COR-L47 (cell line): ENCODE results near the gene THADA.

Experiments used
- DNase-seq: peaks from one replicate; lab custom pipeline; 2025; lab: John Stamatoyannopoulos, UW

The THADA gene

DNA sequence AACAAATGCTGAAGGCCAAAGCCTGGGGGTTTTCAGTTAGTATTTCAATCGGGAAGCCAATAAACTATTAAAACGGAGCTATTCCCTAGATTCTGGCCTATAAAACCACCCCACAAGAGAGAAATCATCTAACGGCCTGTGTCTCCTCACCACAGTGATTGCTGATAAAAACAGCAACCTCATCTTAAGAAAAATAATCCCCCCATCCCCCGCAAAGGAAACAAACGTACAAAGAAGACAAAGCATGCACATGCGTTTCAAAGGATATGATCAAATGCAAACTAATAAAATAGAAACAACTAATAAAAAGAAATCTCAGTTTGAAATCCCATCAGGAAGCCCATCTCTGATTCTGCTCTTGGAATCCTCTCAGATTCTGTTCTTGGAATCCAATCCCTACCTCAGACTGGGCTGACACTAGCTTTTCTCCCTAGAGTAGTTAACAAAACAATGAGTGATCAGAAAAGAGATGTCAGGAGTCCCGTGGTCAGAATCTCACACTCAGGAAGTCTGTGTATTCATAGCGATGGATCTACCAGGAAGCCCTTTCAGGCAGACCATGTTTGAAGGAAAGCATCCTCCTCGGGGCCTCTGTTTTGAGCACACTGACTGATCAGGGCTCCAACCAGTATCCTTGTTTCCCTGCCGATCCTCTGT is 150.7 kb downstream of the THADA start:
- no peak for DNase-seq

DNA sequence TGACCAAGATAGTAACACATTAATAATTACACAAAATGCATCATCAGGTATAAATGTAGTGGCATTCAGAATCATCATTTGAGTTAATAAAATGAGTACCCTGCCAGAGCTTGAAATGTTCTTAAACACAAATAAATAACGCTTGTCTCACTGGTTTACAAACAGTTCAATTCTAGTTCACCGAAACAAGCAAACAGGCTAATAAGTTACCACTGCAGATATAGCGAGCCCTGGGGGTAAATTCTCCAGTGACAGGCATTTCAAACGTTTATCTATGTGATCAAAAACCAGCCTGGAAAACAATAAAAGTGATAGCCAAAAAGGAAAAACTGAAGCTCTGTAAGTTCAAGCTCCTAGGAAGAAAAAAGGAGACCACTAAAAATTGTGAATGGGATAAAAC is 152.6 kb downstream of the THADA start:
- DNase-seq: no peak

DNA sequence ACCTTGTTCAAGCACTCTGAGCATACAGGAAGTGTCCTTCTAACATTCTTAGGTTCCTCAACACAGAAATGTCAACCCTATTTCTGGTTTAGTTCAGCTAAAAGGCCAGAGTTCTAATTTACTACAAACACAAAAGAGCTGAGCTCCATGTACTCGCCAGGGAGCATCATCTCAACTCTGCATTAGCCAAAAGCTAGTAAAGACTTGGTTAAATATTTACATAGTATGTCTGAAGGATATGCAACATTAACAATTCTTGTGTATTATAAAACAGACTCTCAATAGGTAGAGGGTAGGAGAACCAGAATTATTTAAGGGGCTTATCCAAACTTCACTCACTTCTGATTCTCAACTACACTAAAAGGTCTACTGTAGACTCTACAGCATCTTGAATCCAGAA is 154.6 kb downstream of the THADA start:
- DNase-seq: no peak

GRCh38 chr2:43438858-43439655 is 156.8 kb downstream of the THADA start:
- no peak for DNase-seq

GRCh38 chr2:43438342-43438741 is 157.5 kb downstream of the THADA start:
- no peak for DNase-seq

- DNase-seq: no peak
Observed at GRCh38 chr2:43437363-43437762, 158.5 kb downstream of the THADA start.

DNA sequence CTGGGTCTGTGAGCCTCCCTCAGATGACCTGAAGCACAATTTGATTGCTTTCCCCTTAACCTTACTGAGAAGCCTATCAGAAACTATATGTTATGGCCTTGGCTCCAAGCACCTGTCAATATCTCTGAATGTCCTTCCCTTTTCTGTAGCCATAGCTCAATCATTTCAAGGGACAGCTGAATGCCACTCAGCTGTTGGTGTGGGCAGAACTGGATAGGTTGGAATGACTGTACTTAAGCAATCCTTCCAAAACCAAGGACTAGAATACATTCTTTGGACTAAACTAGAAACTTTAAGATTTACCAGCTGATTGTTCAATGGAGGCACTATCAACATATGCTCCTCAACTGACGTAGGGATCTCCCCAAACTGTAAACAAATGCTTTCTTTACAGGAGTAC is 159.4 kb downstream of the THADA start:
- no peak for DNase-seq

GRCh38 chr2:43435746-43436145 is 160.1 kb downstream of the THADA start:
- DNase-seq: no peak

DNA sequence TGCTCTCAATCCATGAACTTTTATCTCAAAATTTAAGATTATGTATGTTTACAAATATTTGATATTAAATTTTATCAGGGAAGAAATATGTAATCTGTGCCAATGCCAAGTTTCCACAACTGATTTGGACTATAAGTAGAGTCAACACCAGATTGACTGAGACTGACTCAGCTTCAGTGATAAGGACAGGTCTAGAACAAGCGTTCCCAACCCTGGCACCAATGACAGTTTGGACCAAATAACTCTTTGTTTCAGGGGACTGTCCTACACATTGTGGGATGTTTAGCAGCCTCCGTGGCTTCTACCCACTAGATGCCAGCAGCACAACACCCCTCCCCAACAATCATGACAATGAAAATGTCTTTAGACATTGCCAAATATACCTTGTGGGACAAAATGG is 165.3 kb downstream of the THADA start:
- no peak for DNase-seq

DNA sequence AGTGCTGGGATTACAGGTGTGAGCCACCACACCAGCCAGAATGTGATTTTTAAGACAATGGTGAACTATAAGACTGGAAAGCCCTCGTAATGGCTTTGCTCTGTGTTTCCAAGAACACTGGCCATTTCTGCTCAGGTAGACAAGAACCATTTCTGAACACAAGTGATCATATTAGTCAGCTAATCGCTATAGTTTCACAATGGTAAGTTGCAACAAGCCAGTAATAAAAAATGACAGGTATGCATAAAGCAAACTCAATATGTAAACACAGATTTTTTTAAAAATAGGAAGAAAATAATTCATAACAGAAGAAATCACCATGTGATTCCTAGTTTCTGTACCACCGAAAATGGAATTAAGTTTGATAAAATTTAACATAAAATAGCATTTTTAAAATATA is 166.5 kb downstream of the THADA start:
- no peak for DNase-seq

GRCh38 chr2:43427032-43427424 is 168.8 kb downstream of the THADA start:
- no peak for DNase-seq

- DNase-seq: no peak
Observed at GRCh38 chr2:43426305-43427031, 169.4 kb downstream of the THADA start.

- no peak for DNase-seq
Observed at GRCh38 chr2:43425659-43426058, 170.2 kb downstream of the THADA start.

DNA sequence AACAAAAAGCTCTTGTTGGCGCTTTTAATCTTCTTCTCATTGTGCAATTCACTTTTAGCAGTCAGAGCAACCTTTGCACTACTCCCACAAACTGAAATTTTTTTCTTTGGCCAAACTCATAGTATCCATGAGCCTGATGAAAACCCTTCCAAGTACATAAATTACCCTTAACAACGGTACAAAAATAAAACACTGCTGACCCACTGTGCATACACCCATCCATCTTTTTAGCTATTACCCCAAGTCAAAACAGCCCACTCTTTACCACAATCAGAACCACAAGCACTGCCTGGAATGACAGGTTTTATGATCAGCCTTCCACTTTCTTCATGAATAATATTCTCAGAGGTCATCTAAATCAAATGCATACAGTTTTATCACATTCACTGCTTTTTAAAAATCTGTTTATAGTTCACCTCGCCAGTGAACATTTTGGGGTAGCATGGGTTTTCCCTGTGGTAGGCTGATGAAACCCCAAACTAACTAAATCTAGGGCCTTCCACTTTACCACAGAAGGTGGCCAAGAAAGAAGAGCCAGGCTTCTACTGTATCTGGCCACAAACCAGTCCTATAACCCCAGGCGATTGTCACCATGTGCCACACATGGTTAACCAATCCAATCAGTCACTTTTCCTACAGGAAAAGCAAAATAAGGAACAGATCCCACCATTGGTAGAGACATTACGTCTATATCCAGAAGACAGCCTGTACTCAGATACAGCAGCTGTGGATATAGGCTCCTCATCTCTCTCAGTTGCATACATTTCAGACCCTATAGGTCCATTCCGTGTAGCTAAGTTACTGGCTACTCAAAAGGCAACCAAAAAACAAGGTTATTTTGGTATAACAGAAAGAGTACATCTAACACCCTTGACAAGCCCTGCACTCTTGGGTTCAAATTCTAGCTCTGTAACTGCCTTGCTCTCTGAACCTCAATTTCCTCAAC is 171.3 kb downstream of the THADA start:
- DNase-seq: no peak

- no peak for DNase-seq
Observed at GRCh38 chr2:43423941-43424261, 171.9 kb downstream of the THADA start.

DNA sequence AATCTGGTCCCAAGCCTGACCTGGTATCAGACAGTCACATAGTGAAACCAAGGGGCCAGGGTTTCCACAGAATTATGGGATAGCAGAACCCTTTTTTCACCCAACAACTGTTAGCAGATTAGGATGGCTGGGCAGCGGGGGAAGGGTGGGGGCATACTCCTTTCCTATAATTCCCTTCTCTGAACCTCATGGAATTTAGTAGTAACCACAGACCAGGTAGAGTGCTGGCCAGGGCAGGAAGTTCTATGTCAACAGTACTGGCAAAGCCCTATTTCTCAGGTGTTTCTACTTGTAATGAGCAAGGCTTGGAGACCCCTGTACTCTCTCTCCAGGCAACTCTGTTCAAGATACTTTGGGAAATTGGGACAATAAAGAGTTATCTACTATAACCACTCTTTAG is 174.6 kb downstream of the THADA start:
- no peak for DNase-seq

DNA sequence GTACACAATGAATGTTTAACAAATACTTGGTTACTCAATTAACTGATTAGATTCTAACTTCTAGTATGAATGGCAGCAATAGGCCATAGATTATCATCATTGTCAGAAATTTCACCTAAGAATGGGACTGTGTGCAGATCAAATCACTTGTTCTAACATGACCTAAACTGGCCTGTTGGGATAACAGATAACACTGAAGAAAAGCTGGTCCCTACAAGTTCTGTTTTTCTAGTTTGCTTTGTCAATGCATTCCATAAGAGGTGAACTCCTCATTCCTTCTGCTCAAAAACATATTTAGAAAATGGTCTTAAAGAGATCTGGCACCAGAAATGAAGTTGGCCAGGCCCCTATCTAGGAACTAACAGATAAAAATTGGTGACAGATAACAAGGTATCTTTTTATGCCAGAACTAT is 175.4 kb downstream of the THADA start:
- DNase-seq: no peak

- DNase-seq: no peak
Observed at GRCh38 chr2:43419876-43420275, 176.0 kb downstream of the THADA start.

- DNase-seq: no peak
Observed at GRCh38 chr2:43419243-43419642, 176.6 kb downstream of the THADA start.

DNA sequence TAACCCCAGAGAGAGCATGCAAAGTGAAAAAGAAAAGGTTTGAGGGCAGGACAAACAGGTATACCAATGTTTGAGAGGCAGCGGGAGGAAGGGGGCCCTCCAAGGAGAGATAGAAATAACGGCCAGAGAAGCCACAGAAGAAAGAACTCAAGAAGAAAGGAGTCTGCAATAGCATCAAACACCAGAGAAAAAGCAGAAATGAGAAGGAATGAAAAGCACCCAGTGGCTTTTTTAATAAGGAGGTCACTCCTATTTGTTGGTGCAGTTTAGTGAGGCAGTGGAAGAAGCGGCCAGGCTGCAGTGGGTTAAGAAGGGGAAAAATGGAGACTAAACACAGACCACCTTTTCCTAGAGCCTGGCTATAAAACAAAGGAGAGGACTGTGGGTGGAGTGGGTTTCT is 177.2 kb downstream of the THADA start:
- no peak for DNase-seq

DNA sequence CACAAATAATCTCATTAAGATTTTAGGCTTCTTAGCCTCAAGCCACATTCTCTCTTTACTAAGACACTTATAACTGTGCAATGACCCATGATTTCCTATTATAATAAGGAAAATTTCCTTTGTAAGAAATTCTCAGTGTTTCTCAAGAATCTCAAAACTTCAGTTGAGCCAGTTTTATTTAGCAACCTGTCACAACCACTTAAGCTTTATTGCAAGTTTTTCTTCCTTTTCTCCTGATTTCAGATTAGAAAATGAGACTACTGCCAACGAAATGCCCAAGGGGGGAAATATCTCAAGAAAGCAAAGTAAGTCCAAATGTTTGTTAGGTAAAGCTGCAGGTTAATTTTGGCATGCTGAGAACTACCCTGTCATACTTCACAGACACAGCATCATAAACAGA is 178.5 kb downstream of the THADA start:
- no peak for DNase-seq

- DNase-seq: no peak
Observed at GRCh38 chr2:43415592-43415991, 180.2 kb downstream of the THADA start.
